NCI-H345 treated with DMSO at 0.1 percent for 48 hours (cell line): ENCODE data around the gene PKDREJ.
"Not testable (repeated sequence)": the region's sequence is repeated elsewhere in the genome, so short reads cannot be mapped to it uniquely, and the experiment has no call there.

Experiments
- DNase-seq: peaks from one replicate; lab custom pipeline; 2025; ENCODE audit not compliant: unreplicated experiment; lab: John Stamatoyannopoulos, UW

PKDREJ gene

DNA sequence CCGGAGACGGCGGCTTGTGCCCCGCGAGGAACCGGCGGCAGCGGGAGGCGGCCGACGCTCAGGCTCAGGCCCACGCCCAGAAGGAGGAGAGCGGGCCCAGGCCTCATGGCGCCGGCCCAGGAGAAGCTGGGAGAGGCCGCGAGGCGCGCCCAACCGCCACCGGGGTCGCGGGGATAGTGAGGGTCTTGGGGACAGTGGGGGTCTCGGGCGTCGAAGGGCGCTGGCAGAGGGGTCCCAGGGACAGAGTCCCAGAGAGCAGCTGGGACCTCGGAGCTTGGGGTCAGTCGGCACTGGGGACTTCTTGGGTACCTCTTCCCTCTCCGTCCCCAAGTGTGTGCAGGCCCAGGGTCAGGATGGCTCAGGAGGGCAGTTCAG lies at the start of gene PKDREJ:
Gene PKDREJ (minus strand): TSS at position 128 of the 375 bp plus-strand sequence. CDS start 21 bp downstream, at position 107.
- no peak for DNase-seq

DNA sequence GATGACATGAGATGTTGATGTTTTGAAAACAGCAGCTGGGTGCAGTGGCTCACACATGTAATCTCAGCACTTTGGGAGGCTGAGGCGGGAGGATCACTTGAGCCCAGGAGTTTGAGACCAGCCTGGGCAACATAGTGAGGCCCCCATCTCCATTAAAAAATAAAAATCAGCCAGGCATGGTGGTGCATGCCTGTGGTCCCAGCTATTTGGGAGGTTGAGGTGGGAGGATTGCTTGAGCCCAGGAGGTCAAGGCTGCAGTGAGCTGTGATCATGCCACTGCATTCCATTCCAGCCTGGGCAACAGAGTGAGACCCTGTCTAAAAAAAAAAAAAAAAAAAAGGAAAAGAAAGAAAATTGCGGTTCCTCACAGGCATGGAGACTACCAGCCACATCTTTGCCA lies 49.7 kb upstream of the PKDREJ start:
- not testable (repeated sequence) for DNase-seq

GRCh38 chr22:46312056-46312455 lies 48.9 kb upstream of the PKDREJ start:
- no peak for DNase-seq

GRCh38 chr22:46309526-46310085 lies 46.5 kb upstream of the PKDREJ start:
- DNase-seq, result no peak

- no peak for DNase-seq
Observed at GRCh38 chr22:46308283-46308988, 45.3 kb upstream of the PKDREJ start.

DNA sequence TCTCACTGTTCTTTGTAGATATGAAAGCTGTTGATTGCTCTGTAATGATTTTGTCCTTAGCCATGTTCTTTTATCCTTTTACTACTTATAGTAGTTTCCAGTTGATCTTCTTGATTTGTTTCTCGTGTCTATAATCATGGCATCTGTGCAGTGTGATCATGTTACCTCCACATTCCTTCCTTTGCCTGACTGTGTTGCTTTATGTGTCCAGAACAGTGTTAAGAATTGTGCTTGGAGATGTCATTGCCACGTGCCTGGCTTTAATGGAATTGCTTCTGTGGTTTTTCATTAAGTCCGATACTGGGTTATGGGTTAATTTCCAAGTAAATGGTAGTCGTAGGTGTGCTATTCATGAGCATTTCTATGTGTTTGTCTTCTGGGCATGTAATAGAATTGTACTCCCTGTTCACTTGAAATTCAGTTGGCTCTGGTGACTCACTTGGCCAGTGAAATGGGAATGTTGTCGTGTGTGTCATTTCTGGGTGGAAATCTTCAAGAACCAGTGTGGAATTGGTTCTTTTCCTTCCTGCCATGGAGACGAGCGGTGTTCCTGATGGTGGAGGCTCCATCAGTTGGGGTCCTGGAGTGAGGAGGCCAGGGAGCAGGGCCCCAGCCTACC lies 40.3 kb upstream of the PKDREJ start:
- DNase-seq, result no peak

- no peak for DNase-seq
Observed at GRCh38 chr22:46300491-46300890, 37.3 kb upstream of the PKDREJ start.

- no peak for DNase-seq
Observed at GRCh38 chr22:46299101-46299500, 36.0 kb upstream of the PKDREJ start.

- no peak for DNase-seq
Observed at GRCh38 chr22:46297151-46297812, 34.1 kb upstream of the PKDREJ start.

- peak; percentile 83 for DNase-seq
Observed at GRCh38 chr22:46296257-46297150, 33.4 kb upstream of the PKDREJ start, which contains the start of gene GTSE1. Gene GTSE1 (plus strand): TSS chr22:46296870. CDS start chr22:46297401, 531 bp downstream.

DNA sequence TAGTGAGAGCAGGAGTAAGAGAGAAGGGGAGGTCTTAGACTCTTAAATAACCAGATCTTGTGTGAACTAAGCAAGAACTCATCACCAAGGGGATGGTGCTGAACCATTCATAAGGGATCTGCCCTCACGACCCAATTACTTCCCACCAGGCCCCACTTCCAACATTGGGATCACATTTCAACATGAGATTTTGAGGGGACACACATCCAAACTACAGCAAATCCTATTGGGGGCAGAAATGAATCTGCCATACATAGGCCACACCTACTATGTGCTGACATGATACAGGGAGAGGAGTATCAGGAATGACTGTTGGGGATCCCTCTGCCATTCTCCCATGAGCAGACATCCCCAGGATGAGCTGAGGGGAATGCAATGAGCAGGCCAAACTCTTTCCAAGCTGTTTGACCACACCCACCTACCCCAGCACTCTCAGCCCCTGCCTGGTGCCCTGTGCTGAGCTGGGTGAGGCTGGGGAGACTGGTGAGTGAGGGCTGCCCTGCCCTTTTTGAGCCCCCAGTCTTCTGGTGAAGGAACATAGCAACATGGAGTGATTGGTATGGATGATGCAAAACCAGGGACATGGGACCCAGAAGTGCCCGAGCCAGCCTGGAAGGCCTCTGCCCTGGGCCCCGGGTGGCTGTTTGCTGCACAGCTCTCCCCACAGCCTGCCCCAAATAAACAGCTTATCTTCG lies 32.3 kb upstream of the PKDREJ start:
- DNase-seq, result no peak

- no peak for DNase-seq
Observed at GRCh38 chr22:46294784-46295183, 31.6 kb upstream of the PKDREJ start.

DNA sequence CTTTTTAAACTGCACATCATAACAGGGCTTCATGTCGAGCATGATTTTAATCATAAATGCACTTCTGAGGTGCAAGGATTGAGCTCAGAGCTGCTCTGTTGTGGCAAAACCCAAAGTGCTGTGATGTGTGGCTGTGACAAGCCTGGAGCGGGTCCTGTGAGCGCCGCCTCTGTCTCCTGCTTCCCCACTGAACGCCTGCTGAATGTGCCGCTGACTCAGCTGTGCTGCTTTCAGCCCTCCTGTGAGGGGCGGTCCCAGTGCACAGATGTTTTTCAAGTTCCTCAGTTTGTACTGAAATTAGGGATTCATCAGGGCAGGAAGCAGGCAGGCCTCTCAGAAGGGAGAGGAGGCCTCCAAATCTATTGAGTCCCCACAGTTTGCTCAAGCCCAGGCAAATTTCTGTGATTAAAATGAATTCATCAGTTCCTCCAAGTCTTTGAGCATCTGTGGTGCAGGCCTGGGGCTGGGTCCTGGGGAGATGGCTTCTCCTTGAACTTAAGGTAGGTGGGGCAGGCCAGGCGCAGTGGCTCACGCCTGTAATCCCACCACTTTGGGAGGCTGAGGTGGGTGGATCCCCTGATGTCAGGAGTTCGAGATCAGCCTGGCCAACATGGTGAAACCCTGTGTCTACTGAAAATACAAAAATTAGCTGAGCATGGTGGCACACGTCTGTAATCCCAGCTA lies 30.6 kb upstream of the PKDREJ start:
- DNase-seq, result no peak

DNA sequence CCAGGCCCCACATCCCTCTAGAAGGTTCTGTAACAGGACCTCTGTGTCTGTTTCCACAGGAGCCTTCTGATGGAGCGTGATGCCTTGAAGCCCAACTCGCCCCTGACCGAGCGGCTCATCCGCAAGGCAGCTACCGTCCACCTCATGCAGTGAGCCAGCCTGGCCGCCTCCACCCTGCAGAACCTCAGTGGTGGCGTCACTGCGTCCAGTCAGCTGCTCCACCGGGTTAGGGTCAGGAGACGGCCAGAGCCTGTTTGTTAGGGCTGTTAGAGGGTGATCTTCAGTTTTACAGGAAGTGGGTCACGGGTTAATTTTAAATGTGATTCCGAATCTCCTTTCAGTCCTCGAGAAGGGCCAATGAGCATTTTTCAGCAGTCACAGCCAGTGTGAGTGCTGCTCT lies 29.6 kb upstream of the PKDREJ start:
- no peak for DNase-seq

GRCh38 chr22:46292173-46292572 lies 29.0 kb upstream of the PKDREJ start:
- DNase-seq, result no peak

GRCh38 chr22:46290843-46291785 lies 28.0 kb upstream of the PKDREJ start:
- DNase-seq, result peak; percentile 71

GRCh38 chr22:46290121-46290842 lies 27.1 kb upstream of the PKDREJ start:
- no peak for DNase-seq
